Measurements from ENCODE around the gene SYS1.
"Not testable (repeated sequence)": the region's sequence is repeated elsewhere in the genome, so short reads cannot be mapped to it uniquely, and the experiment has no call there.

The SYS1 gene

GRCh38 chr20:45347936-45348778 is 14.8 kb upstream of the SYS1 start, which contains the start of gene SDC4:
TSS of gene SDC4 (minus strand) at chr20:45348424. CDS start at chr20:45348384, 40 bp downstream.
- DNase-seq (ENCODE audit: low read depth): peak; percentile 78
- peak within 1 kb of the TSS; percentile 63 for H3K4me3 ChIP-seq (ENCODE audit: low read length)
- TF ChIP-seq CTCF (IDR thresholded peaks at IDR 0.05; ENCODE audit: insufficient read depth, low read depth, low read length, missing control alignments): no peak

- TF ChIP-seq CTCF (IDR thresholded peaks at IDR 0.05; ENCODE audit: insufficient read depth, low read depth, low read length, missing control alignments): no peak
- DNase-seq (ENCODE audit: low read depth): no peak
- no peak overlapping the region for H3K4me3 ChIP-seq (ENCODE audit: low read length)
These were observed 12.7 kb upstream of the SYS1 start for GRCh38 chr20:45350217-45350616.

- H3K4me3 ChIP-seq (ENCODE audit: low read length); DNase-seq (ENCODE audit: low read depth): not testable (repeated sequence)
These were observed 12.2 kb upstream of the SYS1 start for GRCh38 chr20:45350795-45351194.

GRCh38 chr20:45352729-45353128 is 10.2 kb upstream of the SYS1 start:
- no peak for DNase-seq (ENCODE audit: low read depth)
- no peak for TF ChIP-seq CTCF (IDR thresholded peaks at IDR 0.05; ENCODE audit: insufficient read depth, low read depth, low read length, missing control alignments)
- no peak overlapping the region for H3K4me3 ChIP-seq (ENCODE audit: low read length)

- TF ChIP-seq CTCF (IDR thresholded peaks at IDR 0.05; ENCODE audit: insufficient read depth, low read depth, low read length, missing control alignments): no peak
- no peak for DNase-seq (ENCODE audit: low read depth)
- no peak overlapping the region for H3K4me3 ChIP-seq (ENCODE audit: low read length)
These were observed 9.2 kb upstream of the SYS1 start for GRCh38 chr20:45353746-45354145.

- no peak for DNase-seq (ENCODE audit: low read depth)
- TF ChIP-seq CTCF (IDR thresholded peaks at IDR 0.05; ENCODE audit: insufficient read depth, low read depth, low read length, missing control alignments): no peak
- no peak overlapping the region for H3K4me3 ChIP-seq (ENCODE audit: low read length)
These were observed 8.3 kb upstream of the SYS1 start for GRCh38 chr20:45354423-45355208.

All from epithelial cell of esophagus (primary cell).